ENCODE results near the gene LCN12.

DNA sequence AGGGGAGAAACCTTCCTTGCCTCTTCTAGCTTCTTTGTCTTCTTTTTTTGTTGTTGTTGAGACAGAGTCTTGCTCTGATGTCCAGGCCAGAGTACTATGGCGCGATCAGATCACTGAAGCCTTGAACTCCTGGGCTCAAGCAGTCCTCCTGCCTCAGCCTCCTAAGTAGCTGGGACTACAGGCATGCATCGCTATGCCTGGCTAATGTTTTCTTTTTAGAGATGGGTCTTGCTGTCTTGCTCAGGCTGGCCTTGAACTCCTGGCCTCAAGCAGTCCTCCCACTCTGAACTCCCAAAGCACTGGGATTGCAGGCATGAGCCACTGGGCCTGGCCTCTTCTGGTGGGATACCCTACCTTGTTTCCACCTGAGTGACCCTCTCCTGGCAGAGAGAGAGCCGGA lies 36.8 kb downstream of the LCN12 start:
- TF ChIP-seq, protein P1, sequence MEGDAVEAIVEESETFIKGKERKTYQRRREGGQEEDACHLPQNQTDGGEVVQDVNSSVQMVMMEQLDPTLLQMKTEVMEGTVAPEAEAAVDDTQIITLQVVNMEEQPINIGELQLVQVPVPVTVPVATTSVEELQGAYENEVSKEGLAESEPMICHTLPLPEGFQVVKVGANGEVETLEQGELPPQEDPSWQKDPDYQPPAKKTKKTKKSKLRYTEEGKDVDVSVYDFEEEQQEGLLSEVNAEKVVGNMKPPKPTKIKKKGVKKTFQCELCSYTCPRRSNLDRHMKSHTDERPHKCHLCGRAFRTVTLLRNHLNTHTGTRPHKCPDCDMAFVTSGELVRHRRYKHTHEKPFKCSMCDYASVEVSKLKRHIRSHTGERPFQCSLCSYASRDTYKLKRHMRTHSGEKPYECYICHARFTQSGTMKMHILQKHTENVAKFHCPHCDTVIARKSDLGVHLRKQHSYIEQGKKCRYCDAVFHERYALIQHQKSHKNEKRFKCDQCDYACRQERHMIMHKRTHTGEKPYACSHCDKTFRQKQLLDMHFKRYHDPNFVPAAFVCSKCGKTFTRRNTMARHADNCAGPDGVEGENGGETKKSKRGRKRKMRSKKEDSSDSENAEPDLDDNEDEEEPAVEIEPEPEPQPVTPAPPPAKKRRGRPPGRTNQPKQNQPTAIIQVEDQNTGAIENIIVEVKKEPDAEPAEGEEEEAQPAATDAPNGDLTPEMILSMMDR (IDR thresholded peaks at IDR 0.05): no peak
- TF ChIP-seq POLR2AphosphoS5 (IDR thresholded peaks at IDR 0.05): no peak
